Camera-type eye (tissue), 1 donor: Measurements from ENCODE around the gene ZNF107. TPM values are rescaled to one million over a fixed set of nuclear protein-coding genes. Genes with fewer than 3 reads are reported as not detected.

Source experiments
- total RNA-seq: library from RNA; depleted of rRNA; stranded (reverse); fragments of >200 nt; gene quantifications from one replicate; pipeline ENCODE4 v1.2.3, GENCODE V29; 2014

ZNF107 gene
- total RNA-seq, result 13.6 TPM

GRCh38 chr7:64665980-64666662 is at the start of gene ZNF107:
ZNF107 (plus strand) TSS chr7:64666133; CDS start chr7:64666283, 150 bp downstream.

Other genes with a start within 250 kb of the ZNF107 start
- gene ZNF680, start 103.1 kb upstream of the ZNF107 start, total RNA-seq, result 48.2 TPM
- gene ZNF138, start 128.3 kb downstream of the ZNF107 start, total RNA-seq, result 53.9 TPM
- gene ZNF273, start 237.1 kb downstream of the ZNF107 start, total RNA-seq, result 17.6 TPM